GM12865 (cell line): Measurements from ENCODE around the gene KRTAP12-1.

Experiments
- DNase-seq: peaks from one replicate; pipeline ENCODE4 v3.0.0; 2010; ENCODE audit warnings: low read depth
- H3K4me3 ChIP-seq: 2 replicates; pipeline ENCODE4 v1.5.1; 2011; ENCODE audit warnings: mild to moderate bottlenecking, low read depth, low read length, control low read depth
- TF ChIP-seq, protein P1 (sequence below): IDR thresholded peaks from 2 replicates; pipeline ENCODE4 v1.5.1; 2011; ENCODE audit warnings: low read length, control low read depth, low read depth, inconsistent platforms; ENCODE audit not compliant: insufficient read depth; ENCODE audit errors: missing control alignments

The KRTAP12-1 gene

DNA sequence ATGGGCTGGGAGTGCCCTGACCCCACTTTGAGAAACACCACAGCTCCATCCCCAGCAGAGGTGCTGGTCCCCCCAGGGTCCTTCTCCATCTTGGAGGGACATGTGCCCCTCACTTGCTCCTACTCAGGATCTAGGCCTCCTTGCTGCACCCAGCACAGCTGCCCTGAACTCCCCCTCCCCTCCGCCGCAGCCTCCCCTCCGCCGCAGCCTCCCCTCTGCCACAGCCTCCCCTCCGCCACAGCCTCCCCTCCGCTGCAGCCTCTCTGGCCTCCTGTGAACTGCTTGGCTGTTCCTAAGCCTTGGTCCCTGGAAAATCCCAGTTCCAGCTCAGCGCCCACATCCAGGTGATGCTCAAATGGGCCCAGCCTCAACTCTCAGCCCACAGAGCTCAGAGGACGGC lies 45.4 kb upstream of the KRTAP12-1 start:
- TF ChIP-seq, protein P1, sequence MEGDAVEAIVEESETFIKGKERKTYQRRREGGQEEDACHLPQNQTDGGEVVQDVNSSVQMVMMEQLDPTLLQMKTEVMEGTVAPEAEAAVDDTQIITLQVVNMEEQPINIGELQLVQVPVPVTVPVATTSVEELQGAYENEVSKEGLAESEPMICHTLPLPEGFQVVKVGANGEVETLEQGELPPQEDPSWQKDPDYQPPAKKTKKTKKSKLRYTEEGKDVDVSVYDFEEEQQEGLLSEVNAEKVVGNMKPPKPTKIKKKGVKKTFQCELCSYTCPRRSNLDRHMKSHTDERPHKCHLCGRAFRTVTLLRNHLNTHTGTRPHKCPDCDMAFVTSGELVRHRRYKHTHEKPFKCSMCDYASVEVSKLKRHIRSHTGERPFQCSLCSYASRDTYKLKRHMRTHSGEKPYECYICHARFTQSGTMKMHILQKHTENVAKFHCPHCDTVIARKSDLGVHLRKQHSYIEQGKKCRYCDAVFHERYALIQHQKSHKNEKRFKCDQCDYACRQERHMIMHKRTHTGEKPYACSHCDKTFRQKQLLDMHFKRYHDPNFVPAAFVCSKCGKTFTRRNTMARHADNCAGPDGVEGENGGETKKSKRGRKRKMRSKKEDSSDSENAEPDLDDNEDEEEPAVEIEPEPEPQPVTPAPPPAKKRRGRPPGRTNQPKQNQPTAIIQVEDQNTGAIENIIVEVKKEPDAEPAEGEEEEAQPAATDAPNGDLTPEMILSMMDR = no peak
- DNase-seq = no peak
- no peak overlapping the region for H3K4me3 ChIP-seq

DNA sequence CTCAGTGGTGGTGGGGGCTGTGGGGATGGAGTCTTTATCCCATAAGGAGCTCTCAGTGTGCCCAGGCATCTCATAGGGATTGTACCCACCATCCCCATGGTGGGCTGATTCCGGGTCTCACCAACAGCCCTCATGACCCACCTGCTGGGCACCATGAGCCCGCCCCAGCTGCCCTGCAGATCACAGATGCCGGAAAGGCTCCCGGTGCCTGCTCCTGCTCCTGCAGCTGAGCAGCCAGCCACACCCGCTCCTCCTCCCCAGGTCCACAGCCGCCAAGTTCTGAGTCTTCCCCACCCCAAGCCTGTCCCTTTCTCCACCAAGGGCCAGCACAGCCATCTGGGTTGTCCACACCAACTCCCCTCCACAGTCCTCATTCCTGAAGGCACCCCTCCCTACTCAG lies 44.9 kb upstream of the KRTAP12-1 start:
- H3K4me3 ChIP-seq = no peak overlapping the region
- TF ChIP-seq, protein P1 = no peak
- DNase-seq = no peak

DNA sequence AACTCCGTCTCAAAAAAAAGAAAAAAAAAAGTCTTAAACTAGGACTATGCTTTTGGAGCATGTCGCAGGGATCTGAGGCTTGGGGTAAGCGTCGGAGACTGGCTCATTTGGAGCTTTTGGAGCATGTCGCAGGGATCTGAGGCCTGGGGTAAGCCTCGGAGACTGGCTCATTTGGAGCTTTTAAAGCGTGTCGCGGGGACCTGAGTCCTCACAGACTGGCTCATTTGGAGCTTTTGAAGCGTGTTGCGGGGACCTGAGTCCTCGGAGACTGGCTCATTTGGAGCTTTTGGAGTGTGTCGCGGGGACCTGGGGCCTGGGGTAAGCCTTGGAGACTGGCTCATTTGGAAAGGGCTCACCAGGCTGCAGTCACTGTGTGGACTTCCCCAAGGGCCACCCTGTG lies 43.0 kb upstream of the KRTAP12-1 start:
- TF ChIP-seq, protein P1 = no peak
- no peak for DNase-seq
- no peak overlapping the region for H3K4me3 ChIP-seq

DNA sequence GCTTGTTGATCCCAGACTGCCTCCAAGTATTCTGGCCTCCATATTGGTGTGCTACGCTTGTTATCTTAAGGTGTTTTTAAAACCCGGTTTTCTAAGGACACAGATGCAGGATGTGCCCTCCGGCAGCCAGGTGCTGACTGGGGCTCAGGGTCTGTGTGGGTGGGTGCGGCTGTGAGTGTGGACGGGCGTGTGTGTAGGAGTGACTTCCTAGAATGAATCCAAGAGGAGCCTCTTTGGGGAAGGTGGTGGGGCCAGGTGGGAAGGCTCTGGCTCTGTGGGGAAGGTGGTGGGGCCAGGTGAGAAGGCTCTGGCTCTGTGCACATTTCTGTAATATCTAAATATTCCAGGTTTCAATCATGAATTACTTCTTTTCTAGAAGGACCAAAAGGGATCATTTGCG lies 42.2 kb upstream of the KRTAP12-1 start:
- H3K4me3 ChIP-seq = no peak overlapping the region
- no peak for DNase-seq
- TF ChIP-seq, protein P1 = no peak

DNA sequence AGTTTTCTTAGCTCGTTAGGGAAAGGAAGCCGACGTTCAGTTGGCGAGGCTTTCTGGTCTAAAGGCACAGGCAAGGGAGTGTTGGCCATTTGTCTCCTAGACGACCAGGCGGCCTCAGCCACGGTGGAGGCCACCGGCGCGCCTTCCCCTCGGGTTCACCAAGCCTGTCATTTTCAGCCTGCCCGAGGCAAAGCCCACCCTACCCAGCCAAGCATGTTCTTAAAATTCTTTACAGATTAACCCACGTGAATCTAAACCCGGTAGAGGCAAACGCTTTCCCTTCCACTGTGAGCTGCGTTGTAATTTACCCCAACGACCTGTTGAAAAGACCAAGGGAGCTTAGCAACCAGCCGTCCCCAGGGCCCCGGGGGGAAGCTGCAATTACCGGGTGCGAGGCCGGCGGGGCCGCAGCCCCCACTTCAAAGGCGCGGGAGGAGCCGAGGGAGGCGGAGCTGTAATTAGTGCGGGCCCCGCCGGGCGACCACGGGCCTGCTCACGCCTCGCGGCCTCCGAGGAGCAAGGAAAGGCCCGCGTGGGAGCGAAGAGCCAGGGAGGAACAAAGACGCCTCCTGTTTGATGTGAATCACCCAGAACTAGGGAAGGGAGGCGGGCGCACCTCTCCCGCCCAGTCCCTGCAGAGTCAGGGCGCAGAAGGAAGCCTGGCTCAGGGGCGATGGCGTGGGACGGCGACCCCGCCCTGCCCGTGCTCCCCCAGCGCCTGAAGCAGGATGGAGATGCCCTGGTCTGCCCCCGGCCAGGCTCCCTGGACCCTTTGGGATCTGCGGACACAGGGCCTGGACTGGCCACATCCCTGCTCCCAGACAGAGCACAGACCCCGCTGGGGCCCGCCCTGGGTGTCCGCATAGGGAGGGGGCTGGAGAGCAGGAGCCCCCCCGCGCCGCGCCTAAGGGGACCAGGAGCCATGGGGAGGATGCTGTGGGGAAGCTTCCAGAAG lies 41.5 kb upstream of the KRTAP12-1 start:
- H3K4me3 ChIP-seq = no peak overlapping the region
- TF ChIP-seq, protein P1 = no peak
- DNase-seq = no peak

DNA sequence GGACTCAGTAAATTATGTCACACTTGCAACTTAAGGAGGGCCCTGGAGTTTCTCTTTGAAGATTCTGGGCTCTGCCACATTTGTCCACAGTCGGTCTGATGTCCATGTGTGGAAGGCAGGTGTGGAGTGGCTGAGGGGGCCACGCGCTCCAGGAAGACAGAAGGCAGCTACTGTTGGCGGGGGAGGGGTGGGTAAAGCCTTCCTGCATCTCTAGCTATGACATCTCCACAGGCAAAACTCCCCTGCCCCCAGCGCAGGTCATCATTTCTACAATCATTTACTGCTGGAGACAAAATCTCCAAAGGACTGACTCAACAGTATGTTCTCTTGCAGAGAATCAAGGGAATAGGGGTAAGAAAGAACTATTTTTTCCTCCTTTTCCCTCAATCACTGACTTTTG lies 40.8 kb upstream of the KRTAP12-1 start:
- no peak overlapping the region for H3K4me3 ChIP-seq
- DNase-seq = no peak
- TF ChIP-seq, protein P1 = no peak

DNA sequence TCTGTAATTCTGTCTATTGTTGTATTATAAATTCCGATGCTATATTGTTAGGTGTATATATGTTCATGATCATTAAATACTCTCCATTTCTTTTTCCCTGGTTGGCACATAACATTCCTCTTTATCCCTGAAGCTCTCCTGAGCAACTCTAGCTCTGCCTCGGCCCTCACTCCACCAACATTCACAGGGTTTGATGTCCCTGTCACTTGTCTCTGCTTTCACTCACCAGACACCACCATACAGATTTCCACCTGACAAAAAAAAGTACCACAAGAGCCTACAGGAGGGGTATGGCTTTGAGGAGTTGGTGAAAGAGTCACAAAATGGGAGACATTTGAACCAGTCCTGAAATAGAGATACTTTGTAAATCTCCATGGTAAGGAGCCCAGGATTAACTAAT lies 38.2 kb upstream of the KRTAP12-1 start:
- TF ChIP-seq, protein P1 = no peak
- H3K4me3 ChIP-seq = no peak overlapping the region
- DNase-seq = no peak
